HEK293 (cell line): ENCODE data around the gene CCP110.

Experiments used
- CTCF ChIA-PET: fragments of 350-600 bp; formaldehyde crosslinking; extraction: SDS; loops from one replicate; lab custom pipeline; 2021; ENCODE audit warnings: antibody characterized with exemption; lab: Yijun Ruan, JAX
- POLR2A ChIA-PET: fragments of 300-600 bp; formaldehyde crosslinking; extraction: SDS; loops from one replicate; lab custom pipeline; 2020; ENCODE audit warnings: antibody characterized with exemption, inconsistent platforms; lab: Yijun Ruan, JAX
- H3K27ac ChIP-seq: fragments of 200-500 bp; sonication (Bioruptor generic); 2 replicates; pipeline ENCODE4 v1.5.1; 2014; ENCODE audit warnings: low read depth, low read length, control low read depth, inconsistent platforms; ENCODE audit errors: extremely low read depth
- H3K36me3 ChIP-seq, 2 experiments: fragments of 200-500 bp in 1 of 2; sonication (Bioruptor generic) in 1 of 2; 1 replicate in 1 of 2; 2 replicates in 1 of 2; pipeline ENCODE4 v1.5.1; 2014 to 2017; ENCODE audit warnings: inconsistent platforms in 2 of 2, low read length in 2 of 2; ENCODE audit not compliant: control insufficient read depth in 2 of 2, insufficient read depth in 1 of 2
- H3K4me1 ChIP-seq: fragments of 200-500 bp; sonication (Bioruptor generic); 2 replicates; pipeline ENCODE4 v1.5.1; 2014; ENCODE audit warnings: mild to moderate bottlenecking, low read length, inconsistent platforms; ENCODE audit not compliant: control insufficient read depth, insufficient read depth
- H3K4me3 ChIP-seq: 2 replicates; pipeline ENCODE4 v1.5.1; 2011; ENCODE audit warnings: low read depth, mild to moderate bottlenecking, control low read depth, low read length, moderate library complexity
- H3K9me3 ChIP-seq: fragments of 200-500 bp; sonication (Bioruptor generic); 2 replicates; pipeline ENCODE4 v1.5.1; 2014; ENCODE audit warnings: low read depth, low read length, inconsistent platforms; ENCODE audit not compliant: control insufficient read depth, insufficient read depth
- GFI1B ChIP-seq: fragments of 450-650 bp; formaldehyde crosslinking; IDR thresholded peaks from 2 replicates; pipeline ENCODE4 v1.5.1; 2016; ENCODE audit warnings: missing biosample characterization, missing genetic modification characterization
- GLIS1 ChIP-seq: fragments of 450-650 bp; formaldehyde crosslinking; IDR thresholded peaks from 2 replicates; pipeline ENCODE4 v1.5.1; 2016; ENCODE audit warnings: missing biosample characterization, missing genetic modification characterization
- GLIS2 ChIP-seq: fragments of 450-650 bp; formaldehyde crosslinking; IDR thresholded peaks from 2 replicates; pipeline ENCODE4 v1.5.1; 2016; ENCODE audit warnings: missing biosample characterization, missing genetic modification characterization
- HOXA7 ChIP-seq: sonication (generic); formaldehyde crosslinking; IDR thresholded peaks from 2 replicates; pipeline ENCODE4 v1.8.1; 2022; ENCODE audit warnings: missing genetic modification reagents, borderline replicate concordance
- HOXD13 ChIP-seq: sonication (generic); formaldehyde crosslinking; IDR thresholded peaks from 2 replicates; pipeline ENCODE4 v1.8.0; 2022; ENCODE audit warnings: missing genetic modification reagents, borderline replicate concordance
- INSM2 ChIP-seq: fragments of 450-650 bp; formaldehyde crosslinking; IDR thresholded peaks from 2 replicates; pipeline ENCODE4 v1.5.1; 2016; ENCODE audit warnings: missing biosample characterization, missing genetic modification characterization
- KLF17 ChIP-seq: fragments of 450-650 bp; formaldehyde crosslinking; IDR thresholded peaks from 2 replicates; pipeline ENCODE4 v1.5.1; 2016; ENCODE audit warnings: missing biosample characterization, missing genetic modification characterization
- KLF7 ChIP-seq: fragments of 450-650 bp; formaldehyde crosslinking; IDR thresholded peaks from 2 replicates; pipeline ENCODE4 v1.5.1; 2016; ENCODE audit warnings: missing biosample characterization, missing genetic modification characterization, borderline replicate concordance
- PRDM6 ChIP-seq: fragments of 450-650 bp; formaldehyde crosslinking; IDR thresholded peaks from 2 replicates; pipeline ENCODE4 v1.5.1; 2017; ENCODE audit warnings: missing biosample characterization, missing genetic modification characterization
- SP2 ChIP-seq: fragments of 450-650 bp; formaldehyde crosslinking; IDR thresholded peaks from 2 replicates; pipeline ENCODE4 v1.5.1; 2016; ENCODE audit warnings: missing biosample characterization, missing genetic modification characterization
- YY2 ChIP-seq: fragments of 450-650 bp; formaldehyde crosslinking; IDR thresholded peaks from 2 replicates; pipeline ENCODE4 v1.5.1; 2016; ENCODE audit warnings: missing biosample characterization, missing genetic modification characterization
- ZBTB1 ChIP-seq: fragments of 450-650 bp; formaldehyde crosslinking; IDR thresholded peaks from 2 replicates; pipeline ENCODE4 v1.5.1; 2016; ENCODE audit warnings: missing biosample characterization, missing genetic modification characterization
- ZNF133 ChIP-seq: fragments of 450-650 bp; formaldehyde crosslinking; IDR thresholded peaks from 2 replicates; pipeline ENCODE4 v1.5.1; 2016; ENCODE audit warnings: missing biosample characterization, missing genetic modification characterization
- ZNF140 ChIP-seq: fragments of 450-650 bp; formaldehyde crosslinking; IDR thresholded peaks from 2 replicates; pipeline ENCODE4 v1.5.1; 2016; ENCODE audit warnings: missing biosample characterization, missing genetic modification characterization
- ZNF157 ChIP-seq: fragments of 450-650 bp; formaldehyde crosslinking; IDR thresholded peaks from 2 replicates; pipeline ENCODE4 v1.5.1; 2016; ENCODE audit warnings: missing biosample characterization, missing genetic modification characterization
- ZNF169 ChIP-seq: fragments of 450-650 bp; formaldehyde crosslinking; IDR thresholded peaks from 2 replicates; pipeline ENCODE4 v1.5.1; 2016; ENCODE audit warnings: missing biosample characterization, missing genetic modification characterization
- ZNF280D ChIP-seq: fragments of 450-650 bp; formaldehyde crosslinking; IDR thresholded peaks from 2 replicates; pipeline ENCODE4 v1.5.1; 2016; ENCODE audit warnings: missing biosample characterization, missing genetic modification characterization
- ZNF324 ChIP-seq: fragments of 450-650 bp; formaldehyde crosslinking; IDR thresholded peaks from 2 replicates; pipeline ENCODE4 v1.5.1; 2016; ENCODE audit warnings: missing biosample characterization, missing genetic modification characterization
- ZNF350 ChIP-seq: fragments of 450-650 bp; formaldehyde crosslinking; IDR thresholded peaks from 2 replicates; pipeline ENCODE4 v1.5.0; 2017; ENCODE audit warnings: missing biosample characterization, mild to moderate bottlenecking, missing genetic modification characterization
- ZNF423 ChIP-seq: fragments of 450-650 bp; formaldehyde crosslinking; IDR thresholded peaks from 2 replicates; pipeline ENCODE4 v1.5.1; 2016; ENCODE audit warnings: missing biosample characterization, missing genetic modification characterization
- ZNF580 ChIP-seq: fragments of 450-650 bp; formaldehyde crosslinking; IDR thresholded peaks from 2 replicates; pipeline ENCODE4 v1.5.1; 2016; ENCODE audit warnings: missing biosample characterization, missing genetic modification characterization
- ZNF610 ChIP-seq: fragments of 450-650 bp; formaldehyde crosslinking; IDR thresholded peaks from 2 replicates; pipeline ENCODE4 v1.5.1; 2016; ENCODE audit warnings: missing biosample characterization, missing genetic modification characterization, borderline replicate concordance
- ZNF639 ChIP-seq: fragments of 450-650 bp; formaldehyde crosslinking; IDR thresholded peaks from 2 replicates; pipeline ENCODE4 v1.5.1; 2016; ENCODE audit warnings: missing biosample characterization, missing genetic modification characterization
- ZNF660 ChIP-seq: fragments of 450-650 bp; IDR thresholded peaks from 2 replicates; pipeline ENCODE4 v1.5.1; 2018; ENCODE audit warnings: missing biosample characterization, mild to moderate bottlenecking, missing genetic modification characterization
- ZNF768 ChIP-seq: fragments of 450-650 bp; formaldehyde crosslinking; IDR thresholded peaks from 2 replicates; pipeline ENCODE4 v1.5.1; 2018; ENCODE audit warnings: missing biosample characterization, mild to moderate bottlenecking, missing genetic modification characterization
- ZNF843 ChIP-seq: fragments of 450-650 bp; formaldehyde crosslinking; IDR thresholded peaks from 2 replicates; pipeline ENCODE4 v1.5.1; 2016; ENCODE audit warnings: missing biosample characterization, missing genetic modification characterization
- ZSCAN23 ChIP-seq: fragments of 450-650 bp; formaldehyde crosslinking; IDR thresholded peaks from 2 replicates; pipeline ENCODE4 v1.5.1; 2016; ENCODE audit warnings: missing biosample characterization, missing genetic modification characterization
- ZSCAN30 ChIP-seq: fragments of 450-650 bp; IDR thresholded peaks from 2 replicates; pipeline ENCODE4 v1.5.1; 2018; ENCODE audit warnings: missing biosample characterization, mild to moderate bottlenecking, missing genetic modification characterization, moderate library complexity
- ZXDB ChIP-seq: fragments of 450-650 bp; formaldehyde crosslinking; IDR thresholded peaks from 2 replicates; pipeline ENCODE4 v1.5.1; 2016; ENCODE audit warnings: missing biosample characterization, missing genetic modification characterization

CCP110 gene

GRCh38 chr16:19555186-19555937 lies 31.6 kb downstream of the CCP110 start, which contains the start of gene VPS35L:
Gene VPS35L, plus strand, starts transcription at chr16:19555703. Its CDS starts 27 bp downstream, at chr16:19555730.
- ChIA-PET POLR2A (interaction anchor here (0.6 to 1.8 kb wide), 20 partner anchors 9 to 1345 kb away, joined by 3 to 25 read pairs (median 4); partner anchors contain the start of genes ARL6IP1, CCP110, DCUN1D3 and GDE1), CTCF (interaction anchor here (0.6 to 3.3 kb wide), 15 partner anchors 10 to 1313 kb away, joined by 3 to 18 read pairs (median 5); partner anchors contain the start of gene CCP110)
- Histone ChIP-seq H3K4me3 (peak within 1 kb of the TSS; percentile 86), H3K36me3 (peaks cover 18 to 28% of the 10 kb centered on the region in 2 experiments), H3K27ac (peak within 1 kb of the TSS; percentile 70), H3K9me3 (no peaks in the 10 kb centered on the region), H3K4me1 (no peaks in the 10 kb centered on the region)
- TF ChIP-seq ZNF140 (tag by site-specific recombination): no peak
- TF ChIP-seq ZNF280D (tag by site-specific recombination): no peak; the same call in 1 of the 2 replicates
- TF ChIP-seq ZNF843 (tag by site-specific recombination): 0 out of 2 replicates have a peak, but pooled peaks have one; percentile 8
- no peak for TF ChIP-seq HOXA7 (CRISPR knock-in tag)
- TF ChIP-seq GFI1B (tag by site-specific recombination): 0 out of 2 replicates have a peak, but pooled peaks have one; percentile 27
- 0 out of 2 replicates have a peak, but pooled peaks have one; percentile 55 for TF ChIP-seq HOXD13 (CRISPR knock-in tag)
- TF ChIP-seq ZXDB: peak; percentile 92
- TF ChIP-seq KLF17 (tag by site-specific recombination): peak; percentile 70; the same call in 1 of the 2 replicates
- TF ChIP-seq ZNF169: no peak
- TF ChIP-seq ZNF324 (tag by site-specific recombination): 0 out of 2 replicates have a peak, but pooled peaks have one; percentile 81
- TF ChIP-seq KLF7 (tag by site-specific recombination): no peak; the same call in 1 of the 2 replicates
- TF ChIP-seq PRDM6 (tag by site-specific recombination): no peak
- no peak for TF ChIP-seq ZSCAN23 (tag by site-specific recombination)
- TF ChIP-seq ZNF660 (tag by site-specific recombination): peak; percentile 77; the same call in 1 of the 2 replicates
- TF ChIP-seq ZNF350: no peak
- TF ChIP-seq ZNF133 (tag by site-specific recombination): no peak
- 0 out of 2 replicates have a peak, but pooled peaks have one; percentile 7 for TF ChIP-seq INSM2
- no peak for TF ChIP-seq GLIS2
- peak; percentile 74 for TF ChIP-seq ZNF639
- peak; percentile 44; the same call in 1 of the 2 replicates for TF ChIP-seq GLIS1 (tag by site-specific recombination)
- no peak for TF ChIP-seq ZNF768 (tag by site-specific recombination)
- TF ChIP-seq SP2 (tag by site-specific recombination): peak; percentile 60
- peak; percentile 56 for TF ChIP-seq ZSCAN30 (tag by site-specific recombination)
- TF ChIP-seq ZNF610 (tag by site-specific recombination): peak; percentile 97
- no peak for TF ChIP-seq ZNF423 (tag by site-specific recombination)
- peak; percentile 99 for TF ChIP-seq ZBTB1 (tag by site-specific recombination)
- TF ChIP-seq YY2 (tag by site-specific recombination): peak; percentile 99
- TF ChIP-seq ZNF580 (tag by site-specific recombination): peak; percentile 54; the same call in 1 of the 2 replicates
- TF ChIP-seq ZNF157 (tag by site-specific recombination): no peak
